Adrenal gland (tissue), 5 donors: ENCODE results near the gene ADRB1.

Experiments used
- CTCF ChIP-seq, 6 experiments: fragments of 450-650 bp in 4 of 6; fragments of 200-600 bp in 2 of 6; sonication (generic) in 1 of 6; IDR thresholded peaks; 1 replicate in 5 of 6; 2 replicates in 1 of 6; pipeline versions ENCODE4 v1.5.1 to v1.8.0; 2016 to 2021; ENCODE audit warnings: antibody characterized with exemption in 6 of 6, mild to moderate bottlenecking in 2 of 6, moderate library complexity in 1 of 6
- POLR2A ChIP-seq, 2 donors: fragments of 450-650 bp; IDR thresholded peaks; one replicate each; pipeline ENCODE4 v1.6.1; 2017; ENCODE audit warnings: antibody characterized with exemption in 2 of 2, mild to moderate bottlenecking in 2 of 2, moderate library complexity in 1 of 2
- donor health status: DM: no; HTN: no; CAD: no.

GRCh38 chr10:114084215-114084614, 40.5 kb downstream of the ADRB1 start:
- TF ChIP-seq CTCF (IDR thresholded peaks at IDR 0.05), result no peak
- no peak for TF ChIP-seq POLR2A (IDR thresholded peaks at IDR 0.05)
